Epithelial cell of proximal tubule (primary cell): ENCODE data around the gene TPM4. TPM values are rescaled to one million over a fixed set of nuclear protein-coding genes. Genes with fewer than 3 reads are reported as not detected.

ENCODE experiments used
- DNase-seq: peaks from one replicate; pipeline ENCODE4 v3.0.0-alpha.2; 2011; ENCODE audit warnings: low read depth
- H3K4me3 ChIP-seq: 2 replicates; pipeline ENCODE4 v1.5.1; 2011; ENCODE audit warnings: low read depth, mild to moderate bottlenecking, low read length
- CTCF ChIP-seq: conservative IDR thresholded peaks from 2 replicates; pipeline ENCODE4 v1.5.1; 2012; ENCODE audit warnings: low read depth, mild to moderate bottlenecking, low read length
- total RNA-seq: library from RNA; depleted of rRNA; stranded (reverse); fragments of >200 nt; gene quantifications from 2 replicates; pipeline ENCODE4 v1.2.3, GENCODE V29; 2015

The TPM4 gene
- total RNA-seq, 1 donor from 2014 or later = 968 TPM

- TF ChIP-seq CTCF = peak; percentile 91
- H3K4me3 ChIP-seq = no peak overlapping the region
- DNase-seq = no peak
These were observed 34.9 kb upstream of the TPM4 start for GRCh38 chr19:16041299-16041990.

GRCh38 chr19:16041991-16042386 lies 34.3 kb upstream of the TPM4 start:
- no peak for DNase-seq
- H3K4me3 ChIP-seq = no peak overlapping the region
- TF ChIP-seq CTCF = no peak

GRCh38 chr19:16042533-16043085 lies 33.7 kb upstream of the TPM4 start:
- no peak for TF ChIP-seq CTCF
- H3K4me3 ChIP-seq = no peak overlapping the region
- no peak for DNase-seq

GRCh38 chr19:16043156-16043757 lies 33.0 kb upstream of the TPM4 start:
- H3K4me3 ChIP-seq = no peak overlapping the region
- no peak for DNase-seq
- TF ChIP-seq CTCF = no peak

- DNase-seq = no peak
- H3K4me3 ChIP-seq = no peak overlapping the region
- no peak for TF ChIP-seq CTCF
These were observed 31.5 kb upstream of the TPM4 start for GRCh38 chr19:16044746-16045145.

GRCh38 chr19:16045171-16045570 lies 31.1 kb upstream of the TPM4 start:
- no peak for DNase-seq
- H3K4me3 ChIP-seq = no peak overlapping the region
- no peak for TF ChIP-seq CTCF
